ENCODE results near the gene SIT1.

SIT1 gene

DNA sequence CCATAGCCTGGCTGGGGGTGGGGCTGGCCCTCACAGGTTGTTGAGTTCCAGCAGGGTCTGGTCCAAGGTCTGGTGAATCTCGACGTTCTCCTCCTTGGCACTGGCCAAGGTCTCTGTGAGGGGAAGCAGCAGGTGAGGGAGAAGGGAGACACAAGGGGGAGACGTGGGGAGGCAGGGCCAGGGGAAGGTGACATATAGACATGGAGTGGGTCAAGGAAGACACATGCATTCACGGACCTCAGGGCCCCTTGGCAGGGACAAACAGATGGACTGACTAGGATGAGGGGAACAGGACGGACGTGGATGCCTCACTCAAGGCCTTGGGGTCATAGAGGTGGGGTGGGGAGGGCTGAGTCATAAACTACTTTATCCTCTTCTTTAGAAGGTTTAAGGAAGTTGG is 31.3 kb upstream of the SIT1 start:
- no peak for DNase-seq

DNA sequence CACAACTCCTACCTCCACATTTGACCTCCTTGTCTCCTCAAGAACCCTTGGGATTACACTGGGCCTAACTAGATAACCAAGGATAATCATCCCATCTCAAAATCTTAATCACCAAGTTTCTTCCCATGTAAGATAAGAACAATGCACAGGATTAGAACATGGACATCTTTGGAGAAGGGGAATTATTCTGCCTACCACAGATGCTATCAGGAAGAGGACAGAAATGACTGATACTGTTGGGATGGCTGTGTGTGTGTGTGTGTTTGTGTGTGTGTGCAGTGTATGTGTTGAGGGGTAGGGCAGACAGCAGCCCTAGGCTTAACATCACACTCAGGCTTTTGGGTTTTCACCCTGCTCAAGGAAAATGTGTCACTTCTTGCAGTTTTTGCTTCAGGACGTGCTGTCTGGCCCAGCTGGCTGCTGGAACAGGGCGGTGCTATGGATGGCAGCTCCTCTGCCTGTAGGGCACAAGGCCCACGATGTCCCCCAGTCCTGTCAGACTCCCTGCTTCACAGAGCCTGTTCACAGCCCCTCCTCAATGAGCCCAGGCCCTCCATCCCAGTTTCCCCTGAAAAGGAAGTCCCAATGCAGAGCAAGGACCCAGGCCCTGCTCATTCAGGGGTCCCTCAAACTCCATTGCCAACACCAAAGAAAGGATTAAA is 30.7 kb upstream of the SIT1 start:
- DNase-seq = no peak

DNA sequence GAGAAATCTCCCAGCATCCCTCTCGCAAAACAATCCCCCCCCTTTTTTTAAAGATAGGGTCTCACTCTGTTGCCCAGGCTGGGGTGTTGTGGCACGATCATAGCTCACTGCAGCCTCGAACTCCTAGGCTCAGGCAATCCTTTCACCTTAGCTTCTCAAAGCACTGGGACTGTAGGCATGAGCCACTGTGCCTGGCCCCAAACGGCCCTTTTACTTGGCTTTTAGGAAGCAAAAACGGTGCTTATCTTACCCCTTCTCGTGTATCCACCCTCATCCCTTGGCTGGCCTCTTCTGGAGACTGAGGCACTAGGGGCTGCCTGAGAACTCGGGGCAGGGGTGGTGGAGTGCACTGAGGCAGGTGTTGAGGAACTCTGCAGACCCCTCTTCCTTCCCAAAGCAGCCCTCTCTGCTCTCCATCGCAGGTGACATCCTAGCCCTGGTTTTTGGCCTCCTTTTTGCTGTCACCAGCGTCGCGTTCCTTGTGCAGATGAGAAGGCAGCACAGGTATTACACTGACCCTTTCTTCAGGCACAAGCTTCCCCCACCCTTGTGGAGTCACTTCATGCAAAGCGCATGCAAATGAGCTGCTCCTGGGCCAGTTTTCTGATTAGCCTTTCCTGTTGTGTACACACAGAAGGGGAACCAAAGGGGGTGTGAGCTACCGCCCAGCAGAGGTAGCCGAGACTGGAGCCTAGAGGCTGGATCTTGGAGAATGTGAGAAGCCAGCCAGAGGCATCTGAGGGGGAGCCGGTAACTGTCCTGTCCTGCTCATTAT is 29.8 kb upstream of the SIT1 start:
- DNase-seq = no peak

DNA sequence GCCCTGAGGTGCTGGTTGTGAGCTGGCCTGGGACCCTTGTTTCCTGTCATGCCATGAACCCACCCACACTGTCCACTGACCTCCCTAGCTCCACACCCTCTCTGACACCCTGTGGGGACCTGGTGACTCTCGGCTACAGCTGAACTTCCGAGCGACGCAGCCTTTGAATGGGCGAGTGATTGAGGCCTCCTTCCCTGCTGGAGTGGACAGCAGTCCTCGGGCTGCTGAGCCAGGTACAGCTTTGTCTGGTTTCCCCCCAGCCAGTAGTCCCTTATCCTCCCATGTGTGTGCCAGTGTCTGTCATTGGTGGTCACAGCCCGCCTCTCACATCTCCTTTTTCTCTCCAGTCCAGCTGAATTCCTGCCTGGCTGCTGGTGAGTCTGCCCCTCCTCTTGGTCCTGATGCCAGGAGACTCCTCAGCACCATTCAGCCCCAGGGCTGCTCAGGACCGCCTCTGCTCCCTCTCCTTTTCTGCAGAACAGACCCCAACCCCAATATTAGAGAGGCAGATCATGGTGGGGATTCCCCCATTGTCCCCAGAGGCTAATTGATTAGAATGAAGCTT is 29.1 kb upstream of the SIT1 start:
- DNase-seq = no peak

GRCh38 chr9:35679091-35679490 is 28.4 kb upstream of the SIT1 start:
- no peak for DNase-seq

DNA sequence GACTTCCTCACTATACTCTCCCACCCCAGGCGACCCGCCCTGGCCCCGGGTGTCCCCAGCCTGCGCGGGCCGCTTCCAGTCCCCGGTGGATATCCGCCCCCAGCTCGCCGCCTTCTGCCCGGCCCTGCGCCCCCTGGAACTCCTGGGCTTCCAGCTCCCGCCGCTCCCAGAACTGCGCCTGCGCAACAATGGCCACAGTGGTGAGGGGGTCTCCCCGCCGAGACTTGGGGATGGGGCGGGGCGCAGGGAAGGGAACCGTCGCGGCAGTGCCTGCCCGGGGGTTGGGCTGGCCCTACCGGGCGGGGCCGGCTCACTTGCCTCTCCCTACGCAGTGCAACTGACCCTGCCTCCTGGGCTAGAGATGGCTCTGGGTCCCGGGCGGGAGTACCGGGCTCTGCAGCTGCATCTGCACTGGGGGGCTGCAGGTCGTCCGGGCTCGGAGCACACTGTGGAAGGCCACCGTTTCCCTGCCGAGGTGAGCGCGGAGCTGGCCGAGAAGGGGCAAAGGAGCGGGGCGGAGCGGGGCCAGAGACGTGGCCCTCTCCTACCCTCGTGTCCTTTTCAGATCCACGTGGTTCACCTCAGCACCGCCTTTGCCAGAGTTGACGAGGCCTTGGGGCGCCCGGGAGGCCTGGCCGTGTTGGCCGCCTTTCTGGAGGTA is 25.1 kb upstream of the SIT1 start:
- no peak for DNase-seq

DNA sequence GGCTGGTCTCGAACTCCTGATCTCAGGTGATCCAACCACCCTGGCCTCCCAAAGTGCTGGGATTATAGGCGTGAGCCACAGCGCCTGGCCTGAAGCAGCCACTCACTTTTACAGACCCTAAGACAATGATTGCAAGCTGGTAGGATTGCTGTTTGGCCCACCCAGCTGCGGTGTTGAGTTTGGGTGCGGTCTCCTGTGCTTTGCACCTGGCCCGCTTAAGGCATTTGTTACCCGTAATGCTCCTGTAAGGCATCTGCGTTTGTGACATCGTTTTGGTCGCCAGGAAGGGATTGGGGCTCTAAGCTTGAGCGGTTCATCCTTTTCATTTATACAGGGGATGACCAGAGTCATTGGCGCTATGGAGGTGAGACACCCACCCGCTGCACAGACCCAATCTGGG is 24.5 kb upstream of the SIT1 start:
- no peak for DNase-seq

GRCh38 chr9:35674025-35674361 is 23.3 kb upstream of the SIT1 start:
- DNase-seq = no peak

DNA sequence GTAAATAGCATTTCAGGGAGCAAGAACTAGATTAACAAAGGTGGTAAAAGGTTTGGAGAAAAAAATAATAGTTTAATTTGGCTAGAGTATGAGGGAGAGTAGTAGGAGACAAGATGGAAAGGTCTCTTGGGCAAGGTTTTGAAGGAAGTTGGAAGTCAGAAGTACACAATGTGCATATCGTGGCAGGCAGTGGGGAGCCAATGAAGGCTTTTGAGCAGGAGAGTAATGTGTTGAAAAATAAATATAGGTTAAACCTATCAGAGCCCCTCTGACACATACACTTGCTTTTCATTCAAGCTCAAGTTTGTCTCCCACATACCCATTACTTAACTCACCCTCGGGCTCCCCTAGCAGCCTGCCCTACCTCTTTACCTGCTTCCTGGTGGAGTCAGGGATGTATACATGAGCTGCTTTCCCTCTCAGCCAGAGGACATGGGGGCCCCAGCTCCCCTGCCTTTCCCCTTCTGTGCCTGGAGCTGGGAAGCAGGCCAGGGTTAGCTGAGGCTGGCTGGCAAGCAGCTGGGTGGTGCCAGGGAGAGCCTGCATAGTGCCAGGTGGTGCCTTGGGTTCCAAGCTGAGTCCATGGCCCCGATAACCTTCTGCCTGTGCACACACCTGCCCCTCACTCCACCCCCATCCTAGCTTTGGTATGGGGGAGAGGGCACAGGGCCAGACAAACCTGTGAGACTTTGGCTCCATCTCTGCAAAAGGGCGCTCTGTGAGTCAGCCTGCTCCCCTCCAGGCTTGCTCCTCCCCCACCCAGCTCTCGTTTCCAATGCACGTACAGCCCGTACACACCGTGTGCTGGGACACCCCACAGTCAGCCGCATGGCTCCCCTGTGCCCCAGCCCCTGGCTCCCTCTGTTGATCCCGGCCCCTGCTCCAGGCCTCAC is 22.6 kb upstream of the SIT1 start, which contains the start of gene CA9:
TSS of gene CA9 (plus strand) at position 797 of the 893 bp plus-strand sequence. CDS start at position 829, 32 bp downstream.
- DNase-seq = no peak

DNA sequence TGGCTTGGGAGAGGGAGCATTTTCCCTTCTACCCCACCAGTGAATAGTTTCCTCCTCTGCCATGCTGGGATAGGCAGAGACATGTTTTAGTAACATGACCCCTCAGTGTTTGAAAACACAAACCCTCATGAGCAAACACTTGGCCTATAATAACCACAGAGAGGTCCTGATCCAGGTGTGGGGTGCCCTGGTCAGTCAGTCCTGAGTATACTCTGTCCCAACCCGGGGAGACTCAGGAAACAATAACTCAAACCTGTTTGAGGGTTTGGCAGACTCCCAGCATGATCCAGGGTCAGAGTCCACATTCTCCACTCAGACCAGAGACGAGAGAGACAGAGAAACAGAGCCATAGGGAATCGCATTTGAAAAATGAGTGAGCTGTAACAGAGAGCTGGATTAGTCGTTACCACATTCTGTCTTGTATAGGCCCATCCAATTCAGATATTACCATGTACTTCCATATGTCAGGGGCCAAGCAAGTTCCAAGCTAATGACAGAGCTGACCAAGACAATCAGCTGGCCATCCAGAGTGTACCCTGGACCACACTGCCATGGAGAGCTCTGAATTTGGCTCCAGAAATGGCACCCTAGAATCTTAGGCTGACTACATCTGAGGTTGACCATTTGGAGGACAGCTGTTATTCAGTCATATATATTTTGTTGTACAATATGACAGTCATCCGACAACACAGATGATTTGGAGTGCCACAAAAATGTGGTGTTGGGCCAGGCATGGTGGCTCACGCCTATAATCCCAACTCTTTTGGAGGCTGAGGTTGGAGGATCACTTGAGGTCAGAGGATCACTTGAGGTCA is 18.8 kb upstream of the SIT1 start:
- no peak for DNase-seq

DNA sequence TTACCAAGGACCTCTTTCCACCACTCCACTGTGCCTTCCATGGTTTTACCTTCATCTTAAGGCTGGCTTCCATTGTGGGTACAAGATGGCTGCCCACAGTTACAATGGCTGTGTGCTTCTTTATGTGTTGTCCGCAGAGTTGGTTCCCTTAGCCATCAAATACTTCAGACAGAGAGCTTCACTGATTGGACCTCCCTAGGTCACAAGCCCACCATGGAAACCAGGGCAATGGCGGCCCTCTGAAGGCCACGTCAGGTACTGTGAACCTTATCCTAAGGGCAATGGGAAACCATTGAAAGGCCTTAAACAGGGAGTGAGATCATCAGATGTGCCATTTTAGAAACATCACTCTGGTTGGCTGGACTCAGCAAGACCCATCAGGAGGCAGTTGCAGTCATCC is 17.2 kb upstream of the SIT1 start:
- no peak for DNase-seq

- DNase-seq = no peak
Measured at GRCh38 chr9:35666549-35666948, 15.8 kb upstream of the SIT1 start.

DNA sequence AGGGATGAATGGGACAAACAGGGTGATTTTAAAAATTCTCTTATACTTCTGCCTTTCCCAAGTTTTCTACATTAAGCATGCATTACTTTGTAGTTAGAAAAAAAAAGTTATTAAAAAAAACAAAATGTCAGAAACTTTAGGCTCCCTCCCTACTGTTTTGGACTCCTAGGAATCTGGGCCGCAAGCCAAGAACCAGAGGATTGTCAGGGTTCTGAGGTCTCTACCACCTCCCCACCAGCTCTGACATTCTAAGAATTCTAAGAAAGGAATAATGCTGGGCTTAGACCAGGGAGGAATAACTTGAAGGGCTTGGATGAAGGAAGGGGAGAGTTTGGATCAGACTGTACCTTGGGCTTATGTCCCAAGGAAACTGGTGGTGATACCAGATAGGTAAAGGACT is 15.3 kb upstream of the SIT1 start:
- no peak for DNase-seq

DNA sequence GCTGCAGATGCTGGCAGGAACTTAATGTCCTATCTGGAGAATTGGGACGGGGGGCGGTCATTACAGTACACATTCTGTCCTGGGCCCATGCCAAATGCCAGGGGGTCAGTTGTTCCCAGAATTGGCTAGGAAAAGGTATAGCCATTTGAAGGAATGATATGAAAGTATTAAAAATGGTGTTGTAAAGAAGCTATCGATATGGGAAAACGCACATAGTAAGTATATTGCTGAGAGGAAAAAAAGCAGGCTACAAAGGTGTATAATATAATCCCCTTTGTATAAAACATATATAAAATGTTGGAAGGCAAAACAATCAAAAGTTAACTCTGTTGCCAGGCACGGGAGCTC is 14.7 kb upstream of the SIT1 start:
- DNase-seq = no peak

GRCh38 chr9:35664531-35665470 is 14.1 kb upstream of the SIT1 start, which contains the start of gene ARHGEF39:
Gene ARHGEF39, minus strand, starts transcription at chr9:35665195. Its CDS starts 26 bp downstream, at chr9:35665169.
- peak; percentile 20 to 55 (median 37) for DNase-seq

- DNase-seq = no peak
Measured at GRCh38 chr9:35662437-35662836, 11.7 kb upstream of the SIT1 start.

DNA sequence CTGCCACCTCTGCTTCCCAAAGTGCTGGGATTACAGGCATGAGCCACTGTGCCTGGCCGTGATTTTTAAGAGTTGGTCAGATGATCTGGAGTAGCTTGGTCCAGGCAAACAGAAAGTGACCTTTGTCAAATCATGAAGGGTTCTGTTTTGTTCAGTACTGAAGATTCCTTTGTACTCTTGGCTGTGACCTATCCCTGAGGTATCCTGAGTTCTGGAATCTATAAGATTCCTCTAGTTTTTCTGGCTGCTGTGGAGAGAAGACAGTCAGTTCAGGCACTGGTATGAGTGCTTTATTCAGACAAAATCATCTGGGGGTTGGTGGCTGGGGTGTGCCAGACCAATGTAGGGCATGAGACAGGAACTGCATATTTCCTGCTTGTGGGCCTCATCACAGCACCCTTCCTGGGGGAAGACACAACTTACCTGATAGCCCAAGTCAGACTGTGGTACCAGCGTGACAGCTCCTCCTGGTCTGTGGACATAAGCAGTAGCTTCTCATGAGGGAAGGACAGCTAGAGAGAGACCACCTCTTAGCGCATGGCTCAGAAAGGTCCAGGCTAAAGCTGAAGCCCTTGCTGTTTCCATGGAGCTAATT is 11.1 kb upstream of the SIT1 start:
- DNase-seq = no peak

GRCh38 chr9:35660966-35661415 is 10.3 kb upstream of the SIT1 start:
- DNase-seq = no peak

- DNase-seq = no peak
Measured at GRCh38 chr9:35659340-35659739, 8.6 kb upstream of the SIT1 start.

DNA sequence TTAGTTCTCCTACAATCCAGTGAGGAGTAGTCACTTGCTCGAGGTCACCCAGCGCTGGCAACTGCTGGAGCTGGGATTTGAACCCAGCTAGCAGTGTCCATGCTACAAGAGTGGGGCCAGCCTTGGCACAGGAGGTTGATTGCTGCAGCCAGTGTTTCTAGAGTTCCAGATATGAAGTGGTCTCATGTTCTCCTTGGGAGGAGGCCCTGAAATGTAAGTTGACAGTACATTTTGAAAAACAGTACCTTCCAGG is 8.2 kb upstream of the SIT1 start:
- no peak for DNase-seq
